GM19467 (cell line): ENCODE measurements around the gene FBXW2.

ENCODE experiments used
- ATAC-seq: cut with Tn5 transposase; IDR thresholded peaks from one replicate; pipeline ENCODE4 v1.9.1; 2021; ENCODE audit warnings: mild to moderate bottlenecking, moderate library complexity; ENCODE audit not compliant: unreplicated experiment

FBXW2 gene

GRCh38 chr9:120745278-120745677 is 47.9 kb downstream of the FBXW2 start:
- ATAC-seq = no peak

DNA sequence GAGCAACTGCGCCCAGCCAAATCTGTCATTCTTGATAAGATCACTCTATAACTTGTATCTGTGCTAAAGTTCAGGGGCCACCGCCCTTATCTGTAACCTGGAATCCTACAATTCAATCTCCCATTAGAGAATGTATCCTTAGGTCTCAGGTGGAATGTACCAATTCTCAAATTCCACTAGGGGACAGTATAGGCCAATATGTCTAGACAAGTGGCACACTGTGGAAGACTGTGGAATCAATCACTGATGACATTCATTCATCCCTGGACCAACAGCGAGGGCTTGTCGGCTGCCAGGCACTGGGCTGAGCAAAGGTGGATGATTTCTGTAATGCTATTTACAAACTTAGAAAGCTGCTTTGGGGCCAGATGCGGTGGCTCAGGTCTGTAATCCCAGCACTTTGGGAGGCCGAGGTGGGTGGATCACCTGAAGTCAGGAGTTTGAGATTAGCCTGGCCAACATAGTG is 50.2 kb downstream of the FBXW2 start:
- ATAC-seq = no peak

DNA sequence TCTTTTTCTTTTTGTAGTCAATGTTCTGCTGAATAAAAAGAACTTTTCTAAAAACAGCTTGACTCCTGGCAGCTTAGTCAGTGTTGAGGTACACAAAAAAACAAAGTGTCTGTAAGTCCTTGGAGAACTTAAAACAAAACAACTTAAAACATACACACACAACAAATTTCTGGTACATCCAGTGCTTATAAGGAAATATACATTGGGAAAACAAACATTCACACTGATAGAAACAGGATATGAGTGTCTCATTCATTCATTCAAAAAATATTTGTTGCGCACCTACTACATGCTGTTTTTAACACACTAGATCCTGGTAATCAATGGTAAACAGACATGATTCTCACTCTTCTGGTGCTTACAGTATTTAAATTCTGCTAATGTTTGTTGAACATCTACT is 51.5 kb downstream of the FBXW2 start:
- ATAC-seq = no peak

GRCh38 chr9:120741191-120741590 is 52.0 kb downstream of the FBXW2 start:
- ATAC-seq = no peak

- ATAC-seq = no peak
These were observed 53.1 kb downstream of the FBXW2 start for GRCh38 chr9:120740132-120740531.

DNA sequence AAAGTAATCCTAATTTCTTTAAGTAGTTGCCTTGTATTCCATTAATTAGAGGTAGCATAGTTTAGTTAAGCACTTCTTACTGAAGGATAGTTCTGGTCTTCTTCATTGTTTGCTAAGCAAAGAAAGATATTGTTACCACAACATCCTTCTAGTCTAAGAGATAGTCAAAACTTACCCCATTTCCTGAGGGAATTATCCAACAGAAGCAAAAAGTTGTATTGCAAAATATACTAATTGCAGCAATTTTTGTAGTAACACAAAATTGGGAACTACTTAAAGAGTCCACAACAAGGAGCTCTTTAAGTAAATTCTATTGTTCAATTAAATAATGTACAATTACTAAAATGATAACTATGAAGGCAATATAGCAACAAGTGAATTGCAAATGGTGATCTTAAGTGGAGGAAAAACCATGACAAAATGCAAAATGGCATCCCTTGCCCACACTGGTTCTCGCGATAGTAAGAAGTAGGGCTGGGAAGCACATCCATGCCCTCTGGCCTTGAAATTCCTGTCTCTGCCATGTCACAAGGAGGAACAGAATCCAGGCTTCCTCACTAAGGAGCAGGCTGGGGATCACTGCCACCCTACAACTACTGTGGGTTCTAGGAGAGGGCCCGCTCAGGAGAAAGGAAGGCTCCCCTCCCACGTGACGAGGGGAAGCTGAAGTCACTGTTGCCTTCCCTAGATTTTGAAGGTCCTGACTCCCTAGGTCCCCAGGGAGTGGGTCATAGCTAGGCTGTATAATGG is 55.6 kb downstream of the FBXW2 start:
- no peak for ATAC-seq

- no peak for ATAC-seq
These were observed 56.3 kb downstream of the FBXW2 start for GRCh38 chr9:120736881-120737280.

DNA sequence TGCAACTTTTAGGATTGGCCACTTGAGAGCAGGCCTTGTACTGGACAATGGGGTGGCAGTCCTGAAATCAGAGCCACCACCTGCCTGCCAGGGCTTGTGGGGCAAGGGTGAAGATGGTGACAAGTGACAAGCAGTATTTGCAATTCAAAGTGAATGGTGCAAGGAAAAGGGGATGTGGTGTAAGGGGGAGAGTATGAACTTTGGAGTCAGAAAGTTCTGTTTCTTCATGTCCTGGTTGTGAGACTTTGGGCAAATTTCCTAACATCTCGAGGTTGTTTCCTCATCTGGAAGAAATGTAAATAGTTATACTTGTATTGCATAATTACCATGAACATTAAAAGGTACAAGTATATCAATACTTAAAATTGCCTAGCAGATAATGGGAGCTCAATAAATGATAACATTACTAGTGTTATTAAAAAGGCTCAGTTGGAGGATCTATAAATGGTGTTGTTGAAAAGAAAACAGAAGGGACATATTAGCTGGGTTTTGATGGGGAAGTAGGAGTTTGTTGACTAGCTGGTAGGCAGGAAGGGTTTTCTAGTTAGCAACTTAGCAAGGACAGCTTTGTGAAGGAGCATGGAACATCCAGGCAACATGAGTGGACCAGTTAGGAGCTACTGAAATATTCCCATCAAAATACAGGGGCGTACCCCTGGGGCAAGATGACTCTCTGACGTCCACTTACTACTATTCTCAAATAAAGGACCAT is 57.6 kb downstream of the FBXW2 start:
- no peak for ATAC-seq

DNA sequence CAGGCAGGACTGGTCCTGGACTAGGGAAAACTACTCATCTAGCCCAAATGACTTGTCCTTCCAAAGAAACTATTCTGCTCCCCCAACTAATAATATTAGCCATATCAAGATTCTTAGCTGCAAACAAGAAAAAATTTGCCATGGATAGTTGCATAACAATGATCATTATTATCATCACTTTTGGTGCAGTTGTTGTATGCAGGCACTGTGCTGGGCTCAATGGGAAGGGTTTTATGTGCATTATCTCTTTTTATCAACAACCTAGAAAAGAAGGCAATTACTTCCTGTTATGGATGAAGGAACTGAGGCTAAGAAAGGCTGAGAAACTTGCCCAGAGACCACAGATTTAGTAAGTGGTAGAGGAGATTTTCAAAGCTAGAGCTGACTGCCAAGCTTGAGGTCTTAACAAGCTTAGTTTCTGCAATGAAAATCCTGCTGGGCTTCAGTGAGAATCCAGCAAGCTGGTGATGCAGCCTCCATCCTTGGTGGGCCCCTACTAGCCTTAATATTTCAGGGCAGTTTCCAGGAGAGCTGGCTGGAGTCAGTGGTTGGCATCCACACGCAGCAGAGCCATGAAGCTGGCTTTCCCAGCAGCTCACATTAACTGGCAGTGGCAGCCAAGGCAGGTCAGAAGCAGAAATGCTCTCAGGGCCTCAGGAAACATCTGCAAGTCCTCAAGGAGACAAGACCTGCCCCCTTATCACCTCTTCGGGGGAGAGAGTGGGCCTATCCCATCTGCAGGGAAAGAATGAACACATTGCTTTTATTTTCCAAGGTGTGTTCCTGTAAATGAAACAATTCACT is 58.4 kb downstream of the FBXW2 start:
- ATAC-seq = no peak

- no peak for ATAC-seq
These were observed 60.0 kb downstream of the FBXW2 start for GRCh38 chr9:120733190-120733589.

DNA sequence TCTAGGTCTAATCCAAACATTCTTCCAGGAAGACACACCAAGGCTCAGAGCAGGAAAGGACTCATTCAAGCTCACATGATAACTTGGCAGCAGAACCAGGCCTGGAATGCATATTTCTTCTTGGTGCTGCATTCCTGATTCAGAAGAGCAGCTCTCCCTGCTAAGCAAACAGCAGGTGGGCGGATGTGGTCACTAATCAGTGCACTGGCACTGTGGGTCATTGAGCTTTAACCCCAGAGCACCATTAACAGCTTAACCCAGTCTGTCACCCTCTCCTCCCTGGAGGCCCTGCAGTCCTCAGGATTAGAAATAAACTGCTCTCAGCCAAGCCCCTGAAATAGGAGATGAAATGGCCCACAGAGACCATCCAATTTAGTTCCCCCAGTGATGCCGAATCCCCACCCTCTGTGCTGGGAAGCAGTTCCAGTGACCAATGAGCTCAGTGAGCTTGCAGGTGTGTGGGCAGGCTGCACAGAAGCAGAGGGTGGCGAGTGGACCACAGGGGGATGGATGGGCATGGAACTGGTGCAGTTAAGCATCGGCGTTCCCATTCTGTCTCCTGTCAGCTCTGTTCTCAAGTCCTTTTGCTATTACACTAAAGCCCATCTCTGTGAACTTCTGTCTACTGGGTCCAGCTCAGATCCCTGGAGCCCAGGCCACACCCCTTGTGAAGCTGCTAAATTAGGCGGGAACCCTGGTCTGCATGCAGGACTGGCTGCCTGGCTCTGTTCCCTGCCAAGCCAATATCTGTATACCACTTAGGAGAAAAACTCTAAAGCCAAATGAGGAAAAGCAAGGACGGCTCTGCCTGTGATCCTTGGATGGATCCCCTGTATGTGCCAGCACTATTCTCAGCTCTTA is 62.3 kb downstream of the FBXW2 start:
- no peak for ATAC-seq

GRCh38 chr9:120729791-120730241 is 63.4 kb downstream of the FBXW2 start:
- ATAC-seq = no peak

DNA sequence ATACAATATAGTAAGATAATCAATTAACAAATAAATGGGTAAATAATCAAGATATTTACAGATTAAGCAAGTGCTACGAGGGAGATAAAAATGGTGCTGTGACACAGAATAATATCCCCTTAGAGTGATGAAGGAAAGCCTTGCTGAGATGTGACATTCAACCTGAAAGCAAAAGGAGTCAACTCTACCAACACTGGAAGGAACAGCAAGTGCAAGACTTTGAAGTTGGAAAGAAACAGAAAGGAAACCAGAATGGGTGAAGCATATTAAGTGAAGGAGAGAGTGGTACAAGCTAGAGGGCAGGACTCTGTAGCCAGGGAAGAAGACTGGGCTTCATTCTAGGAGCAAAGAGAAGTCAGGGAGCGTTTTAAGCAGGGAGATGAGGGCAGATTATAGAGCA is 66.7 kb downstream of the FBXW2 start:
- no peak for ATAC-seq

DNA sequence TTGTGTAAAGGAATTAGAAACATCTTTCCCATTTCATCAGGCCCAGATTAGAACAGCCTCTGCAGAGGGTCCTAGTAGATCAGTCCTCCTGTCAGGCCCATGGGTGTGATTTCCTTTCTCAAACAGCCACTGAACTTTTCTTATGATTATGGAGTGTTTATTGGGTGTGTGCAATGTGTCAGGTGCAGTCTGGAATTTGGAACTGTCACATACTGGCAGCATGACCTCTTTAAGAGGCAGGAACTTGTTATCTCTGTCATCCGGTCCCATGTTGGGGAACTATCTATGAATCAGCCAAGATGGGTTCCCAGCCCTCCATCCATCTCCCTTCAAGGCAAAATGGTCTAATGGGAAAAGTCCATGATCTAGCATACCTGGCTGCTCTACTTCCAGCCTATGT is 67.3 kb downstream of the FBXW2 start:
- no peak for ATAC-seq

GRCh38 chr9:120724757-120725400 is 68.3 kb downstream of the FBXW2 start:
- no peak for ATAC-seq

DNA sequence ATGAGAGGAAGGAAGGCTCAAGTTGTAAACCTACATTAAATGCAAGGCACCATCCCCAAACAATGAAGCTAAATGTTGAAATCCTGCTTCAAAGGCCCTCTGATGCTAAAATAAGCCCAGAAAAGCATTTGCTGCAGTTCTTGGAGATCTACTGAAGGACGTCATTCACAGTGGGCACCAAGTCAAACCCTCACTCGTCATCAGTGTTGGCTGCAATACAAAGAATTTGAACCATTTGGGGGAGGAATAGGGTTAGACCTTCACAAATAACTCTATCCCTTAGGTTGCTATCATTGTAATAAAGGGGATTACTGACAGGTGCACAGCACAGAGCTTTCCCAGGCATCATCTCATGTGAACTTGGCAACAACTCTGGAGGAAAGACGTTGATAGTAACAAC is 69.7 kb downstream of the FBXW2 start:
- no peak for ATAC-seq

DNA sequence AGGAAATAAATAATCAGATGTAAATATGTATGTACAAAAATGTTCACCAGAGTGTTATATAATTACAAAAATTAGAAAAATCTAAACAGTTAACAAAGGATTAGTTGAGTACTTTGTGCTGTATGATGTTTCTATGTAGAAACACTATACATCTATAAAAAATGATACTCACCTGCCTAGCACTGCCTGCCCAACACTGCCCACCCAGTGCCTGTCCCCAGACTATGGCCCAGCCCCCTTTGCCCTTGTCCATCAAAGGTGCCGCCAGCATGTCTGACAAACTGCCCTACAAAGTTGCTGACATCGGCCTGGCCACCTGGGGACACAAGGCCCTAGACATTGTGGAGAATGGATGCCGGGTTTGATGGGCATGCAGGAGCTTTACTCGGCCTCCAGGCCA is 72.8 kb downstream of the FBXW2 start:
- no peak for ATAC-seq

DNA sequence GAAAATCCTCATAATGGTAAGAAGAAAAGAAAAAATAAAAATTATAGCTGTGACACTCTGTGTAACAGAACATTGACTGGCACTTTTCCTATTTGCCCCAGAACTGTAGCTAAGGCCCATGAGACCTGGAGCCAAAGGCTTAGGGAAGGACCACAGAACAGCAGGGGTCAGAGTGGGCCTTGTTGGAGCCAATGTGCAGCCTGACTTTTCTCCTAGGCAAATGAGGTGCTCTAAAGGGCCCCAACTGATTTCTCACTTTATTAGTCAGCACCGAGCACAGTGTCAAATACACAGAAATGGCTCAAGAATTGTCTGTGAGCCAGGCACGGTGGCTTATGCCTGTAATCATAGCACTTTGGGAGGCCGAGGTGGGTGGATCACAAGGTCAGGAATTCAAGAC is 74.9 kb downstream of the FBXW2 start:
- ATAC-seq = no peak

DNA sequence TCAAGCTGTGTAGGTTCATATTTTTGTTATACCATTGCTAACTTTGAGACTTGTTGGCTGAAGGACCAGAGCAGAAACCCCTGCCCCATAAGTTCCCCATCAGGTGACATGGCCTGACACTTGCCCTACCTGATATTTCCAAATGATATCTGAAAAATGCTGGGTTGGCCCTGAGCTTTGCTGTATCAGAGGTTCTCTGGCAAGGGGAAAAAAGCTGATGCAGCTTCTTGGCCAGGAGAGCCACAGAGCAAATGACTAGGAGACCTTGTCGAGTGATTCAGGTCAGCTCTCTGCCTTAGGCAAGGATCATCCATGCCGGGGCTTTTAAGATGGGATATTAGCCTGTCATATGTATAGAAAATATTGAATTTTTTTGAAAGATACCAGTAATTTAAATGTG is 76.0 kb downstream of the FBXW2 start:
- no peak for ATAC-seq

DNA sequence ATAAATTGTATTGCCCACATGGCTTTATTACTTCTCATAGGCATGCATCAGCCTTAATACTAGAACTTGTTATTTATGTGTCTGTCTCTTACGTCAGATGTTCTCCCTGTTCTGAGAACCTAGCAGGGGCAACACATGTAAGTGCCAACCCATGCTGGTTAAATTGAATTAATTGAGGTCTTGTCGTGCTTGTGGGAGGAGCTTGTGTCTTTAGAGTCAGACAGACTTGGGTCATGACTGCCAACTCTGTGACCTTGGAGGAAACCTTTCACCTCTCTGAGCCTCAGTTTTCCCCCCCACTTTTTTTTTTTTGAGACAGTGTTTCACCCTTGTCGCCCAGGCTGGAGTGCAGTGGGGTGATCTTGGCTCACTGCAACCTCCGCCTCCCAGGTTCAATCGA is 76.7 kb downstream of the FBXW2 start:
- no peak for ATAC-seq
